GM06990 (cell line): ENCODE data around the gene RAB11FIP4.

Source experiments
- DNase-seq: peaks from one replicate; pipeline ENCODE4 v3.0.0-alpha.2; 2011; ENCODE audit not compliant: insufficient read length; ENCODE audit errors: extremely low read depth
- H3K27me3 ChIP-seq: replicated peaks from 2 replicates; pipeline ENCODE4 v1.6.0; 2011; ENCODE audit warnings: low read length; ENCODE audit not compliant: control insufficient read depth, insufficient read depth
- H3K36me3 ChIP-seq: 2 replicates; pipeline ENCODE4 v1.5.1; 2011; ENCODE audit warnings: low read length; ENCODE audit not compliant: control insufficient read depth, insufficient read depth
- H3K4me3 ChIP-seq: replicated peaks from 2 replicates; pipeline ENCODE4 v1.5.1; 2011; ENCODE audit warnings: low read depth, mild to moderate bottlenecking, control low read depth, low read length
- CTCF ChIP-seq: IDR thresholded peaks from 2 replicates; pipeline ENCODE4 v1.5.1; 2011; ENCODE audit warnings: low read length, control low read depth, mild to moderate bottlenecking, inconsistent platforms; ENCODE audit not compliant: insufficient read depth, poor library complexity, severe bottlenecking

The RAB11FIP4 gene

GRCh38 chr17:31393749-31394146 is 2.3 kb downstream of the RAB11FIP4 start:
- Histone ChIP-seq H3K36me3 (no peaks in the 10 kb centered on the region), H3K27me3 (peaks cover 3% of the 10 kb centered on the region), H3K4me3 (no peak overlapping the region)
- no peak for DNase-seq
- TF ChIP-seq CTCF, result no peak

- DNase-seq, result no peak
Observed at GRCh38 chr17:31394544-31394943, 3.1 kb downstream of the RAB11FIP4 start.

GRCh38 chr17:31397256-31397939 is 5.9 kb downstream of the RAB11FIP4 start:
- Histone ChIP-seq H3K4me3 (no peak overlapping the region), H3K36me3 (no peaks in the 10 kb centered on the region), H3K27me3 (peaks cover 2% of the 10 kb centered on the region)
- DNase-seq, result no peak
- no peak for TF ChIP-seq CTCF

More at GRCh38 chr17:31394544-31394943, 3.1 kb downstream of the RAB11FIP4 start:
- peaks cover 3% of the 10 kb centered on the region for H3K27me3 ChIP-seq
- H3K36me3 ChIP-seq, result no peaks in the 10 kb centered on the region
- no peak for TF ChIP-seq CTCF
- no peak overlapping the region for H3K4me3 ChIP-seq

- Histone ChIP-seq H3K27me3 (no peaks in the 10 kb centered on the region; the same call in 1 of the 2 replicates), H3K36me3 (no peaks in the 10 kb centered on the region), H3K4me3 (no peak overlapping the region)
- no peak for TF ChIP-seq CTCF
- no peak for DNase-seq
Observed at GRCh38 chr17:31398381-31399311, 7.2 kb downstream of the RAB11FIP4 start.

- Histone ChIP-seq H3K27me3 (no peaks in the 10 kb centered on the region; the same call in 1 of the 2 replicates), H3K4me3 (no peak overlapping the region), H3K36me3 (no peaks in the 10 kb centered on the region)
- DNase-seq, result no peak
- TF ChIP-seq CTCF, result no peak
Observed at GRCh38 chr17:31400481-31400950, 9.0 kb downstream of the RAB11FIP4 start.
